ENCODE measurements around the gene OSTN. TPM values are rescaled to one million over a fixed set of nuclear protein-coding genes. Genes with fewer than 3 reads are reported as not detected.
"Not testable (repeated sequence)": the region's sequence is repeated elsewhere in the genome, so short reads cannot be mapped to it uniquely, and the experiment has no call there.

OSTN gene
- polyA plus RNA-seq, 4 donors: 9.4 to 17.9 (median 12.1) TPM

- DNase-seq (ENCODE audit: low read depth in 4 of 4, low spot score in 3 of 4): no peak
Observed at GRCh38 chr3:191227541-191227940, 28.5 kb downstream of the OSTN start.

- no peak for DNase-seq (ENCODE audit: low read depth in 4 of 4, low spot score in 3 of 4)
Observed at GRCh38 chr3:191234216-191234615, 35.2 kb downstream of the OSTN start.

GRCh38 chr3:191235331-191236314 lies 36.6 kb downstream of the OSTN start:
- no peak for DNase-seq (ENCODE audit: low read depth in 4 of 4, low spot score in 3 of 4)

DNA sequence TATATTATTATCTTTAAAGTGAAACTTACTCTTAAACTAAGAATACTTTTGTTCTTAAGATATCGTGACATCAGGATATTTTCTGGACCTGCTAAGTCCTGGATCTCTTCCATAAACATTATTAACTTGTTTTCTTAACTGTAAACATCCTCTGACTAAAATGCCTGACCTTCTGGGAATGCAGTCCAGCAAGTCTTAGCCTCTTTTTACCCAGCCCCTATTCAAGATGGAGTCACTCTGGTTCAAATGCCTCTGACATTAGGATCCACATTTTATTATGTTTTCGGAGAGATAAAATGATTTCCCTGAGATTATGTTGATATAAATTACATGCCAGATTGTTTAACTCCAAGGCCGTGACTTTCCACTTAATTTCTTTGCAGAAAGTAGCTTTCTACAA lies 37.6 kb downstream of the OSTN start:
- DNase-seq (ENCODE audit: low read depth in 4 of 4, low spot score in 3 of 4): peak in 2 of 4 donors; percentile 4 to 33

DNA sequence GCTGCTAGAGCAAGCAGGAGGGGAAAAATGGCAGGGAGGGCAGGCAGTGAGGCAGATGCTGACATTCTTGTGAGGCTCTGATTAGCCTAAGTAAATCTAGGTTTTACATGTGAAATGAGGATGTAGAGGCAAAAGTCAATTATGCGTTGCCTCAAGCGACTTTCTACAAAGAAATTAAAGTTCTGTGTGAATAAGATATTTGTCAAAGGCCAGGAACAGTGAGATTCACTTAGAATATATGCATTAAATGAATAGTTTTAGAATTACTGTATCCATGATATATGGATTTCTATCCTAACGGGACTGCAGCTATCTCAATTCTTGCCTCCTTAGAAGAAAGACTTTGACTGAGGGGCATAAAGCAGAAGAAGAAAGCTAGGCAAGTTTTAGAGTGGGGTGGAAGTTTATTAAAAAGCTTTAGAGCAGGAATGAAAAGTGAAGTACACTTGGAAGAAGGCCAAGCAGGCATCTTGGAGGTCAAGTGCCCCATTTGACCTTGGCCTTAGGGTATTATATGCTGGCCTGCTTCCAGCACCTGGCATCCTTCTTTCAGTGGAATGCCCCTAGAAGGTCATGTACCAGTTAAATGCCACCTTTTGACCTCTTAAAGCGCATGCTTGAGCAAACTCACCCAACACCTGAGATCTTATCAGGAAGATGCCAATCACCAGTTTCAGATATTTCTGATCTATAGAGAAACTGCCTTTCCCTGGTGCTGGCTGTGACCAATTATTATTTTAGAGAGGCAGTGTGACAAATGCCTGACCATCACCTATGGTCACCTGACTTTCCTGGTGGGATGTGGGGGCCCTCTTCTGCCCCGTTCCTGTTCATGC lies 38.2 kb downstream of the OSTN start:
- peak in 1 of 4 donors; percentile 11 for DNase-seq (ENCODE audit: low read depth in 4 of 4, low spot score in 3 of 4)

- no peak for DNase-seq (ENCODE audit: low read depth in 4 of 4, low spot score in 3 of 4)
Observed at GRCh38 chr3:191238321-191238817, 39.3 kb downstream of the OSTN start.

- no peak for DNase-seq (ENCODE audit: low read depth in 4 of 4, low spot score in 3 of 4)
Observed at GRCh38 chr3:191239407-191240031, 40.5 kb downstream of the OSTN start.

- DNase-seq (ENCODE audit: low read depth in 4 of 4, low spot score in 3 of 4): no peak
Observed at GRCh38 chr3:191240486-191240885, 41.4 kb downstream of the OSTN start.

- DNase-seq (ENCODE audit: low read depth in 4 of 4, low spot score in 3 of 4): no peak
Observed at GRCh38 chr3:191244242-191244867, 45.3 kb downstream of the OSTN start.

GRCh38 chr3:191246034-191246433 lies 47.0 kb downstream of the OSTN start:
- DNase-seq (ENCODE audit: low read depth in 4 of 4, low spot score in 3 of 4): not testable (repeated sequence)

- no peak for DNase-seq (ENCODE audit: low read depth in 4 of 4, low spot score in 3 of 4)
Observed at GRCh38 chr3:191246630-191247029, 47.6 kb downstream of the OSTN start.

DNA sequence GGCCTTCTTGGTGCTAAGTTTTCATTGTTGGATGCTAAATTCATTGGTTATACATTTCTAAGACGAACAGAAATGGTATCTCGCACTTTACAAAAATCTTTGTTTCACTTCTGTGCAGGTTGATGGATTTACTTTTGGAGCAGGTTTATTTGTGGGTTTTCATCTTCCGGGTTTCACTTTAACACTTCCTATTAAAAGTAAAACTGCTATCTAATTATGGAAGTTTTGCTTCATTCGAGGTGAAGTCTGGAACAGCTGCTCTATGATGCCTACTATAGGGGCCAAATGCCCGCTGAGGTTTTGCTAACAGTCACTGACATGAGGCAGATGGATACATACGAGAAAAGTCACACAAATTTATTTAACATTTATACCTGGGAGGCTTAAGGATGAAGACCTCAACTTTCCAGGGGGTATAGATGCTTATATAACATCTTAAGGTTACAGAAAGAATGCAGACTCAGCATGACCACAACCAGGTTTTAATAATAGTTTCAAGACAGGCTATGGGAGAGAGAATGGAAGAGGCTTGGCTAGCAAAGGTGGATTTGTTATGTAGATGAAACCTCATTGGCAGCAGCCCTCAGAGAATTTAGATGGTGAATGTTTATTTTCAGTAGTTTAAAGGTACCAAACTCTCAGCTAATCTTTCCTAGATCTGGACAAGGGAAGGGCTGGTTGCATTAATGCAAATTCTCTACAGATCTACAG lies 54.2 kb downstream of the OSTN start:
- no peak for DNase-seq (ENCODE audit: low read depth in 4 of 4, low spot score in 3 of 4)

- no peak for DNase-seq (ENCODE audit: low read depth in 4 of 4, low spot score in 3 of 4)
Observed at GRCh38 chr3:191254098-191254873, 55.2 kb downstream of the OSTN start.

GRCh38 chr3:191255156-191255555 lies 56.1 kb downstream of the OSTN start:
- no peak for DNase-seq (ENCODE audit: low read depth in 4 of 4, low spot score in 3 of 4)

DNA sequence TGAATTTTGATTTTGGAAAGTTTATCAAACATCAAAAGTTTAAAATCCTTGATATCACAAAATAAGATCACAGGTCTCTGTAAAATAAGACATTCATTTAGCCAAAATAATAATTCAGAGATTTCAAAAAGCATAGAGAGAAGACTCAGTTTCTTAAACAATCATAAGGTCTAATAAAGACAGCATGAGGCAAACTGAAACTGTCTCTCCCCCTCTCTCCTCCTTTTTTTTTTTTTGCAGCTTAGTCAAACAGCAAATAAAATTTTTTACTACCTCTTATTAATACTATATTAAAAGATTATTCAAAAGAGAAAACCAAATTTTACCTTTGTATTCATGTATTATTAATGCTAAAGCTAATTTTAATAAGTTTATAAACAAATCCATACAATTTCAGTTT lies 57.4 kb downstream of the OSTN start:
- DNase-seq (ENCODE audit: low read depth in 4 of 4, low spot score in 3 of 4): no peak

DNA sequence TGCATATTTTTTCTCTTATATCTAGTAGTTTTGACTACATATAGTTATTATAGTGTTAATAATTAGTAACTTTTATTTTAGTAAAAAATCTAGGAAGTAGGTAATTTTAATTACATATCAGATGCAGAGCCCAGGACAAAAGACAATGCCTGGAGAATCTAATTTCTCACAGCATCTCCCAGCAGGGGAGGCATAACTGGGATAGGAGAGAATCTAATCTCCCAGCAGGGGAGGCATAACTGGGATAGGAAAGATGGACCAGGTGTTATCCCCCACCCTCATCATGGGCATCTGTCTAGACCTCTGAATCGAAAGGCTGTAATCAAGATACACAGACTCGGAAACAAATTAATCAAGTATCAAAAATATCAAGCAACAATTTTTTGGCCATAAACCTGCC lies 58.2 kb downstream of the OSTN start:
- DNase-seq (ENCODE audit: low read depth in 4 of 4, low spot score in 3 of 4): no peak

GRCh38 chr3:191259486-191259885 lies 60.4 kb downstream of the OSTN start:
- DNase-seq (ENCODE audit: low read depth in 4 of 4, low spot score in 3 of 4): no peak

GRCh38 chr3:191260431-191261303 lies 61.6 kb downstream of the OSTN start:
- no peak for DNase-seq (ENCODE audit: low read depth in 4 of 4, low spot score in 3 of 4)
